PC-9 (cell line): ENCODE results near the gene C10orf95.

ENCODE experiments used
- EZH2 ChIP-seq: fragments of 200-600 bp; sonication (generic); IDR thresholded peaks from 2 replicates; pipeline ENCODE4 v1.8.0; 2017; ENCODE audit warnings: antibody characterized with exemption, low read depth
- TF ChIP-seq, protein P1 (sequence below): fragments of 200-600 bp; sonication (generic); conservative IDR thresholded peaks from 2 replicates; pipeline ENCODE4 v1.6.1; 2017; ENCODE audit warnings: mixed run types, antibody characterized with exemption, mild to moderate bottlenecking, moderate library complexity

DNA sequence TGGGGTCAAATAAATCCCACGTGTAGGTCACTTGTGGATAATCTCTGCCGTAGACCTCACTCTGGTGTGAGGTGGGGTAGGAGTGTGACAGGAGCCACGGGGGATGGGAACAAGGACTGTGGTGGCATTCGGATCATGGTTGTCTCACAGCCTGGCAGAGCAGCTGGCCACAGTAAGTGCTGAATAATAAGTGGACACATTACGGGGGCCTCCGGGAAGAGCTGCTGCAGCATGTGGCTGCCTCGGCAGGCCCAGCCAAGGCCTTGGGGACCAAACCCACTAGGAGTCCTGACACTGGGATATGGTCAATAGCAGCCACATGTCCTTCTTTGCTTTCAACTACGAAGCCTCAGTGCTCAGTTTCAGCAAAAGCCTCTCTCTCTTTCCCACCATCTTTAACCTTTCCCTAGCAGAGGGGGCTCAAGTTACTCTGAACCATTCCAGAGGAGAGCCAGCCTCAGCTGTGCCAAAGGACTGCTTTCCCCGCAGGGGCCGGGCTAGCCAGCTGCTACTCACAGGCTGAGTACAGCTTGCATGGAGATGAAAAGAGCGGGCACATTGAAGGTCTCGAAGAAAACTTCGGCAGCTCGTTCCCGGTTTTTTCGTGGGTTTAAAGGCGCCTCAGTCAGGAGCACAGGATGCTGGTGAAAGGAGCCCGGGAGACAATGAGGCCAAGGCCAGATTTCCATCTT lies 33.9 kb upstream of the C10orf95 start:
- TF ChIP-seq, protein P1, sequence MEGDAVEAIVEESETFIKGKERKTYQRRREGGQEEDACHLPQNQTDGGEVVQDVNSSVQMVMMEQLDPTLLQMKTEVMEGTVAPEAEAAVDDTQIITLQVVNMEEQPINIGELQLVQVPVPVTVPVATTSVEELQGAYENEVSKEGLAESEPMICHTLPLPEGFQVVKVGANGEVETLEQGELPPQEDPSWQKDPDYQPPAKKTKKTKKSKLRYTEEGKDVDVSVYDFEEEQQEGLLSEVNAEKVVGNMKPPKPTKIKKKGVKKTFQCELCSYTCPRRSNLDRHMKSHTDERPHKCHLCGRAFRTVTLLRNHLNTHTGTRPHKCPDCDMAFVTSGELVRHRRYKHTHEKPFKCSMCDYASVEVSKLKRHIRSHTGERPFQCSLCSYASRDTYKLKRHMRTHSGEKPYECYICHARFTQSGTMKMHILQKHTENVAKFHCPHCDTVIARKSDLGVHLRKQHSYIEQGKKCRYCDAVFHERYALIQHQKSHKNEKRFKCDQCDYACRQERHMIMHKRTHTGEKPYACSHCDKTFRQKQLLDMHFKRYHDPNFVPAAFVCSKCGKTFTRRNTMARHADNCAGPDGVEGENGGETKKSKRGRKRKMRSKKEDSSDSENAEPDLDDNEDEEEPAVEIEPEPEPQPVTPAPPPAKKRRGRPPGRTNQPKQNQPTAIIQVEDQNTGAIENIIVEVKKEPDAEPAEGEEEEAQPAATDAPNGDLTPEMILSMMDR, result no peak
- TF ChIP-seq EZH2, result no peak
